Fibroblast of villous mesenchyme (primary cell): ENCODE results near the gene SNX20. TPM values are rescaled to one million over a fixed set of nuclear protein-coding genes. Genes with fewer than 3 reads are reported as not detected.

Experiments used
- DNase-seq: peaks from one replicate; pipeline ENCODE4 v3.0.0-alpha.2; 2010; ENCODE audit warnings: low read depth
- H3K4me3 ChIP-seq: 2 replicates; pipeline ENCODE4 v1.5.1; 2011; ENCODE audit warnings: low read depth, mild to moderate bottlenecking, low read length
- total RNA-seq: library from RNA; depleted of rRNA; stranded (reverse); fragments of >200 nt; gene quantifications from 2 replicates; pipeline ENCODE4 v1.2.3, GENCODE V29; 2012
- TF ChIP-seq, protein P1 (sequence below): IDR thresholded peaks from 2 replicates; pipeline ENCODE4 v1.5.1; 2012; ENCODE audit warnings: low read depth, mild to moderate bottlenecking, low read length; ENCODE audit not compliant: insufficient read depth

The SNX20 gene, protein sequence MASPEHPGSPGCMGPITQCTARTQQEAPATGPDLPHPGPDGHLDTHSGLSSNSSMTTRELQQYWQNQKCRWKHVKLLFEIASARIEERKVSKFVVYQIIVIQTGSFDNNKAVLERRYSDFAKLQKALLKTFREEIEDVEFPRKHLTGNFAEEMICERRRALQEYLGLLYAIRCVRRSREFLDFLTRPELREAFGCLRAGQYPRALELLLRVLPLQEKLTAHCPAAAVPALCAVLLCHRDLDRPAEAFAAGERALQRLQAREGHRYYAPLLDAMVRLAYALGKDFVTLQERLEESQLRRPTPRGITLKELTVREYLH
- not detected in 2 replicates for total RNA-seq

DNA sequence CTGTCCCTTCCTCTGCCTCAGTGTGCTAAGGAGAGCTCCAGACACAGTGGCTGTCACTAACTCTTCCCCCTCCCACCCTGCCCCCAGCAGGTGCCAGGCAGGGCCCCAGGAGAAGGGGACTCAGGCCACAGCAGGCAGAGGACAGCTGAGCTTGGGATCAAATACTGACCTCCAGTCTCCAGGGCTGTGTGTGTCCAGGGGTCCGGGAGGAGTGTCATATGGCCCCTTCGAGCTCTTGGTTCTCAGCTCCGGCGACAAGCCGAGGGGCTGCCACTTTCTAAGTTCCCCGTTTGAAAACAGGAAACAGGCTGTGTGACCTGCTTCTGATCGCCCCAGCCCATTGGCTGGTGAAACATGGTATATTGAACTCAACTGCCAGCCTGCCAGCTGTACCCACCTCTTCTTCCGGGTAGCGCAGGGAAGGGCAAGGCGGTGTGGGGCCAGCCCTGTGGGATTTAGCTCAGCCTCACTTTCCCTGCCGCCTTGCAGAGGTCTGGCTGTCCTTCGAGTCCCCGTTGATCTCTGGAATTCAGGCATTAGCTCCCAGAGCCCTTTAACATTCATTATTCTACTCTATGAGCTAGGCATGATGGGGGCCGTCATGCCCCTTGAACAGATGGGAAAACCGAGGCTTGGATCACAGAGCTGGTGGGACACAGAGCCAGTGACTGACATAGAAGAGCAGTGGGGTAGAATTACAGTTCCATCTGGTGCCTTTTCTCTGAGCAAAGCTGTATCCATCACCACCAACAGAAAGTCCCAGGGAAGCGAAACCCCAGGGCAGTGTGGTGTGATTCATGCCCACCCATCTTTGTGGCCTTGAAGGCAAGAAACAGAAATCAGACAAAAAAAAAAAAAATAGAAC is at the start of gene SNX20:
SNX20 (minus strand) TSS at position 292 of the 865 bp plus-strand sequence. CDS start 3,786 bp downstream, outside the sequence.
- no peak within 1 kb of the TSS for H3K4me3 ChIP-seq
- DNase-seq: no peak
- TF ChIP-seq, protein P1, sequence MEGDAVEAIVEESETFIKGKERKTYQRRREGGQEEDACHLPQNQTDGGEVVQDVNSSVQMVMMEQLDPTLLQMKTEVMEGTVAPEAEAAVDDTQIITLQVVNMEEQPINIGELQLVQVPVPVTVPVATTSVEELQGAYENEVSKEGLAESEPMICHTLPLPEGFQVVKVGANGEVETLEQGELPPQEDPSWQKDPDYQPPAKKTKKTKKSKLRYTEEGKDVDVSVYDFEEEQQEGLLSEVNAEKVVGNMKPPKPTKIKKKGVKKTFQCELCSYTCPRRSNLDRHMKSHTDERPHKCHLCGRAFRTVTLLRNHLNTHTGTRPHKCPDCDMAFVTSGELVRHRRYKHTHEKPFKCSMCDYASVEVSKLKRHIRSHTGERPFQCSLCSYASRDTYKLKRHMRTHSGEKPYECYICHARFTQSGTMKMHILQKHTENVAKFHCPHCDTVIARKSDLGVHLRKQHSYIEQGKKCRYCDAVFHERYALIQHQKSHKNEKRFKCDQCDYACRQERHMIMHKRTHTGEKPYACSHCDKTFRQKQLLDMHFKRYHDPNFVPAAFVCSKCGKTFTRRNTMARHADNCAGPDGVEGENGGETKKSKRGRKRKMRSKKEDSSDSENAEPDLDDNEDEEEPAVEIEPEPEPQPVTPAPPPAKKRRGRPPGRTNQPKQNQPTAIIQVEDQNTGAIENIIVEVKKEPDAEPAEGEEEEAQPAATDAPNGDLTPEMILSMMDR: no peak

DNA sequence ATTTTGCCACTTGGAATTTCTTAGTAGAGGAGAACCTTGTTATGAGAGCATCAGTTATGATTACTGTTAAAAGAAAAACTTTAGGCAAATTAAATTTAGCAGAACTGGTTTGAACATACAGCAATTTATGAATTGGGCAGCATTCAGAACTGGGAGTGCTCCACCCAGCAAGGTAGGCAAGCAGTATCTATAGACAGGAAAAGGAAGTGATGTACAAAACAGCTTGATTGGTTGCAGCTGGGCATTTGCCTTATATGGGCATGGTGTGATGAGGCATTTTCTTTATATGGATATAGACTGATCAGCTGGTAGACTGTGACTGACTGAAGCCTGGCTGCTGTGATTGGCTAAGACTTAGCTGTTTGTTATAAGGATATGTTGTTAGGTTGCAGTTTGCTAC is 43.2 kb upstream of the SNX20 start:
- no peak for DNase-seq
- no peak overlapping the region for H3K4me3 ChIP-seq
- TF ChIP-seq, protein P1: no peak

DNA sequence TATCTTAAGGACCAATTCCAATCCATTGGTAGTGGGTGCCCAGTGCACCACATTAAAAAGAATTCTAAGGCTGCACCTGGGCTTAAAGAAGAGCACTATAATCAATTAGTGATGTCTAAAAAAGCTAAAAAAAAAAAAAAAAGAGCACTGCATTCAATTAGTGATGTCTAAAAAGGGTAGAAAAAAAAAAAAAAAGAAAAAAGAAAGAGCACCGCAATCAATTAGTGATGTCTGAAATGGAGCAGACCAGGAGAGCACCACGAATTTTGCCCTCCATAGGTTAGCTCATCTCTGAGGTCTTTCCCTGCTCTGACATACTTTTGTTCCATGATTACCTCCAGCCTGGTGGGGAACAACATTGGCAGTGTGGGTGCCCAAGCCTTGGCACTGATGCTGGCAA is 41.8 kb upstream of the SNX20 start:
- DNase-seq: no peak
- TF ChIP-seq, protein P1: no peak

DNA sequence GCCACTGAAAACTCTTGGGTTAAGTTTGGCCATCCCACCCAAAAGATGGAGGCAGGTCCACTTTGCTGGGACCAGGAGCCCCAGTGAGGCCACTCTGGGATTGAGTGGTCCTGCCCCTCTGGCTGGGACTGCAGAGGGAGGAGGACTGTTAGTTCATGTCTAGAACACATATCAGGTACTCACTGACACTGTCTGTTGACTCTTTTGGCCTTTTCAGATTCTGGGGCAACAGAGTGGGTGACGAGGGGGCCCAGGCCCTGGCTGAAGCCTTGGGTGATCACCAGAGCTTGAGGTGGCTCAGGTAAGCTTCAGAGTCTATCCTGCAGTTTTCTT is 41.3 kb upstream of the SNX20 start:
- DNase-seq: no peak
- H3K4me3 ChIP-seq: no peak overlapping the region
- TF ChIP-seq, protein P1: no peak

More for the DNA sequence above, 41.8 kb upstream of the SNX20 start:
- H3K4me3 ChIP-seq: no peak overlapping the region

DNA sequence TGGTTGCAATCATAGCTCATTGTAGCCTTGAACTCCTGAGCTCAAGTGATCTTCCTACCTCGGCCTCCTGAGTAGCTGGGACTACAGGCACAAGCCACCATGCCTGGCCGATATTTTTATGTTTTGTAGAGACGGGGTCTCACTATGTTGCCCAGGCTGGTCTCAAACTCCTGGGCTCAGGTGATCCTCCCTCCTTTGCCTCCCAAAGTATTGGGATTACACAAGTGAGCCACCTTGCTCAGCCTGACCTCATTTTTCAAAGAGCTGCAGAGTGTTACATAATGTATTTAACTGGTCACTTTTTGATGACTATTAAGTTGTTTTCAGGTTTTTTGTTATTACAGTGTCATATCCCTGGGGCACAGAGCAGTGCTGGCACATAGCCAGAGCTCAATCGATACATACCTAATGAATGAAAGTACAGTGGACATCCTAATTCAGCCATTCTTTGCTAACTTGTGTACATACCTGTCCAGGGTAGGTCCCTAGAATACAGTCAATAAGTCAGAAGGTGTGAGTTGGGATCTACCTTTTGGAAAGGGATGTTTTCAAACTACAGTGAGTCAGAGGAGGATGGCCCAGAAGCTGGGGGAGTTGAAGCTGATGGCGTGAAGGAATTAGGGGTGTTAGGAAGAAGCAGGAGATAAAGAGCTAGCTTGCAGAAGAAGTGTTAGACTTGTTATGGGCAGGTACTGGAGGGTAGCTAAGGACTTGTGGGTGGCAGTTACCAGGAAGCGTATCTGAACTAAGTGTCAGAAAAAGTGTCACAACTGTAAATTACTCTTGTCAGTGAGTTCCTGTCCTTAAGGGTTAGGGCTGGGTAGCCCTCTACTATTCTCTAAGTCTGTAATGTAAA is 40.7 kb upstream of the SNX20 start:
- TF ChIP-seq, protein P1: no peak
- no peak for DNase-seq

DNA sequence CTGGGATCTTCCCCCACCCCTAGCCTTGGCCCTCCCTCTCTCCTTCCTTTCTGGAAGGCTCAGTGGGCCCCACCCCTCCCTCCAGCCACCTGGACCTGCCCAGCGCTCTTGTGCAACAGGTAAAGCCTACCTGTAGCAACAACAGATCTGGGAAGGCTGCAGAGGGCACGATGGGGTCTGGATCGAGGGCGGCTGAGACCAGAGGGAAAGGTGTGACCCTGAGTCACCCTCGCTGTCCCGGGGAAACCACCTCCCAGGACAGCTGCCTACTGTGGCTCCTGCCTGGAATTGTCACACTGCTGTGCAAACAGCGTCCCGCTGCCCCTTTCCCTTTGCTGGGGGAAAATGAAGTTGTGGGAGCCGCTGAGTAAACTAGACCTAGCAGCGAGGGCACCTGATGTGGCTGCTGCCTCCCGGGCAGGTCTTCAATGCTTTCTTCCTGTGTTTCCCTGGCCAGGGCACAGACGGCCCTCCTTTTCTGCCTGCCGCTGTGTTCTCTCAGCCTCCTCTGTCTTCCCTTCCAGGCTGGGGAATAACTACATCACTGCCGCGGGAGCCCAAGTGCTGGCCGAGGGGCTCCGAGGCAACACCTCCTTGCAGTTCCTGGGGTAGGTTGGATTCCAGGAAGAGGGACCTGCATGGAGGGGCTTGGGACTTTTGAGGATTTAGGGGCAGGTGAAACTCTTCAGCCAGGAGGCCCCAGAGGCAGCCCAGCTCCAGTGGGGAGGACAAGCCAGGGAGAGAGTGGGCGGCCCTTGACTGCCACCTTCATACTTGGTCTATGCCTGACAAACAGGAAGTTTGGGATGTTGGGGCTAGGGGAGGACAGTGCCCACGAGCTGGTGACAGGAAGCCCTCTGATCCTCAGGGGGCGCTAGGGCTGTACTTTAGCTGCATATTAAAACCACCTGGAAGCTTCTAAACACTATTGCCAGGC is 38.6 kb upstream of the SNX20 start:
- H3K4me3 ChIP-seq: no peak overlapping the region
- TF ChIP-seq, protein P1: no peak
- DNase-seq: no peak

More for the DNA sequence above, 40.7 kb upstream of the SNX20 start:
- no peak overlapping the region for H3K4me3 ChIP-seq
